GM20000 (cell line): ENCODE measurements around the gene TMEM219.

Experiments
- DNase-seq: peaks from one replicate; pipeline ENCODE4 v3.0.0; 2012; ENCODE audit warnings: low spot score
- TF ChIP-seq, protein P1 (sequence below): IDR thresholded peaks from 2 replicates; pipeline ENCODE4 v1.5.1; 2012; ENCODE audit warnings: mild to moderate bottlenecking, control low read depth; ENCODE audit errors: extremely low read depth, missing control alignments

The TMEM219 gene

DNA sequence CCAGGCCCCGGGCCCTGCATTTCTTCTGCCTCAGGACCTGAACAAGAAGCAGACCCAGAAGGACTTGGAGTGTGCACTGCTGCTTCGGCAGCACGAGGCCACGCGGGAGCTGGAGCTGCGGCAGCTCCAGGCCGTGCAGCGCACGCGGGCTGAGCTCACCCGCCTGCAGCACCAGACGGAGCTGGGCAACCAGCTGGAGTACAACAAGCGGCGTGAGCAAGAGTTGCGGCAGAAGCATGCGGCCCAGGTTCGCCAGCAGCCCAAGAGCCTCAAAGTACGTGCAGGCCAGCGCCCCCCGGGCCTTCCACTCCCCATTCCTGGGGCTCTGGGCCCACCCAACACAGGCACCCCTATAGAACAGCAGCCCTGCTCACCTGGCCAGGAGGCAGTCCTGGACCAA is 24.4 kb downstream of the TMEM219 start:
- no peak for DNase-seq
- TF ChIP-seq, protein P1, sequence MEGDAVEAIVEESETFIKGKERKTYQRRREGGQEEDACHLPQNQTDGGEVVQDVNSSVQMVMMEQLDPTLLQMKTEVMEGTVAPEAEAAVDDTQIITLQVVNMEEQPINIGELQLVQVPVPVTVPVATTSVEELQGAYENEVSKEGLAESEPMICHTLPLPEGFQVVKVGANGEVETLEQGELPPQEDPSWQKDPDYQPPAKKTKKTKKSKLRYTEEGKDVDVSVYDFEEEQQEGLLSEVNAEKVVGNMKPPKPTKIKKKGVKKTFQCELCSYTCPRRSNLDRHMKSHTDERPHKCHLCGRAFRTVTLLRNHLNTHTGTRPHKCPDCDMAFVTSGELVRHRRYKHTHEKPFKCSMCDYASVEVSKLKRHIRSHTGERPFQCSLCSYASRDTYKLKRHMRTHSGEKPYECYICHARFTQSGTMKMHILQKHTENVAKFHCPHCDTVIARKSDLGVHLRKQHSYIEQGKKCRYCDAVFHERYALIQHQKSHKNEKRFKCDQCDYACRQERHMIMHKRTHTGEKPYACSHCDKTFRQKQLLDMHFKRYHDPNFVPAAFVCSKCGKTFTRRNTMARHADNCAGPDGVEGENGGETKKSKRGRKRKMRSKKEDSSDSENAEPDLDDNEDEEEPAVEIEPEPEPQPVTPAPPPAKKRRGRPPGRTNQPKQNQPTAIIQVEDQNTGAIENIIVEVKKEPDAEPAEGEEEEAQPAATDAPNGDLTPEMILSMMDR: no peak

DNA sequence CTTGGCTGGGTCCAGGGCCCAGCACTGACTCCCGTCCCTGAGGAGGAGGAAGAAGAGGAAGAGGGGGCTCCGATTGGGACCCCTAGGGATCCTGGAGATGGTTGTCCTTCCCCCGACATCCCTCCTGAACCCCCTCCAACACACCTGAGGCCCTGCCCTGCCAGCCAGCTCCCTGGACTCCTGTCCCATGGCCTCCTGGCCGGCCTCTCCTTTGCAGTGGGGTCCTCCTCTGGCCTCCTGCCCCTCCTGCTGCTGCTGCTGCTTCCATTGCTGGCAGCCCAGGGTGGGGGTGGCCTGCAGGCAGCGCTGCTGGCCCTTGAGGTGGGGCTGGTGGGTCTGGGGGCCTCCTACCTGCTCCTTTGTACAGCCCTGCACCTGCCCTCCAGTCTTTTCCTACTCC is 25.1 kb downstream of the TMEM219 start:
- no peak for DNase-seq
- TF ChIP-seq, protein P1: no peak

DNA sequence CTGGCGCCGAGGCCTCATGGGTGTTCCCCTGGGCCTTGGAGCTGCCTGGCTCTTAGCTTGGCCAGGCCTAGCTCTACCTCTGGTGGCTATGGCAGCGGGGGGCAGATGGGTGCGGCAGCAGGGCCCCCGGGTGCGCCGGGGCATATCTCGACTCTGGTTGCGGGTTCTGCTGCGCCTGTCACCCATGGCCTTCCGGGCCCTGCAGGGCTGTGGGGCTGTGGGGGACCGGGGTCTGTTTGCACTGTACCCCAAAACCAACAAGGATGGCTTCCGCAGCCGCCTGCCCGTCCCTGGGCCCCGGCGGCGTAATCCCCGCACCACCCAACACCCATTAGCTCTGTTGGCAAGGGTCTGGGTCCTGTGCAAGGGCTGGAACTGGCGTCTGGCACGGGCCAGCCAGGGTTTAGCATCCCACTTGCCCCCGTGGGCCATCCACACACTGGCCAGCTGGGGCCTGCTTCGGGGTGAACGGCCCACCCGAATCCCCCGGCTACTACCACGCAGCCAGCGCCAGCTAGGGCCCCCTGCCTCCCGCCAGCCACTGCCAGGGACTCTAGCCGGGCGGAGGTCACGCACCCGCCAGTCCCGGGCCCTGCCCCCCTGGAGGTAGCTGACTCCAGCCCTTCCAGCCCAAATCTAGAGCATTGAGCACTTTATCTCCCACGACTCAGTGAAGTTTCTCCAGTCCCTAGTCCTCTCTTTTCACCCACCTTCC is 25.6 kb downstream of the TMEM219 start:
- DNase-seq: no peak
- TF ChIP-seq, protein P1: no peak

DNA sequence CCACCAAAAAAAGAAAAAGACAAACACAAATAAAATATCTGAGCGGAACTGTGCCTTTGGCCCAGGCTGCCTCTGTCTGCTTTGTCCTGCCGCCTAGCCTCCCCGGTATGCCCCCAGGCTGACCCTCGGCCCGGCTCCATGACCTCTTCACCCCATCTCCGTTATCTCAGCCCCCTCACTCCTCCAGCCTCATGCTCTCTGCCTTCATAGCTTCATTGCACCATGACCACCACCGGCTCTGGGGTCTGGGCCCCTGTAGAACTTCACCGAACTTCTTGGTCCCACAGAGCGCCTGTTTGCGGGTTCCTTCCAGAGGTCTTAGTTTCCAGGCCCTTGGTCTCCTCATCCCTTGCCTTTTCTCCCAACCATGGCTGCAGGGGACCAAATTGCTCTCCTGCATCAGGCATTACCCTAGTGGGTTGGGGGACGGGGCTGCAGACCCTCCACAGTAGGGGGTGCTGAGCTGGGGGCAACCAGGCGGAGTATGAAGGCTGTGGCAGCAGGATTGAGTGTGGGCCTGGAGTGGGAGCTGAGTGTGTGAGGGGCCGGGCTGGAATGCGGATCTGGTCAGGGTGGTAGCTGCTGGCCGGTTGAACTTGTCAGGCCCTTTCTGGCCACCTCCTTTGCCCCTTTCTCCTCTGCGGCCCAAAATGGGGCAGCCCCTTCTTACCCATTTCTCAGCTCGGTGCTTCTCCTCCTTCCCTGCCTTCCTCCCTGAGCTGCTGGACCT is 26.6 kb downstream of the TMEM219 start:
- TF ChIP-seq, protein P1: no peak
- DNase-seq: no peak

DNA sequence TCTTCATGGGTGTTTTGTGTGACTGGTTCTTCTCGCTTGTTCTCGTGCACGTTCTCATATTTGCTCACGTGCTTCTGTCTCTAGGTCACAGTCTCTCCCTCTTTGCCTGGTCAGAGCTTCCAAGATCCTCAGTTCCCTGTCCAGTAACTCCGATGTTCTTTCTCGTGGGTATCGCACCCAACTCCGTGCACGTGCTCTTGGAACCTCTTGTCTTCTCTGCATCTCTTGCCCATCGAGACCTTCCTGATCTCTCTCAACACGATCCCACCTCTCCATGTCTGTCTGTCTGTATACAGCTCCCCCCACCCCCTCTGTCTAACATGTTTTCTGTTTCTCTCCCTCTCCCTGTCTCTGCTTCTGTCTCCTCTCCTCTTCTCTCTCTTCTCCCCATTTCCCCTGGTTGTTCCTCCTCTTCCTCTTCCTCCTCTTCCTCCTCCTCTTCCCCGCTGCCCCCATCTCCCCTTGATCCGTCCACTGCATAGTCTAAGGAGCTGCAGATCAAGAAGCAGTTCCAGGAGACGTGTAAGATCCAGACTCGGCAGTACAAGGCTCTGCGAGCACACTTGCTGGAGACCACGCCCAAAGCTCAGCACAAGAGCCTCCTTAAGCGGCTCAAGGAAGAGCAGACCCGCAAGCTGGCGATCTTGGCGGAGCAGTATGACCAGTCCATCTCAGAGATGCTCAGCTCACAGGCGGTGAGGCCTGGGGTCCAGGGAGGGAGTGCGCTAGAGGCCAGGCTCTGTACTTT is 27.4 kb downstream of the TMEM219 start:
- TF ChIP-seq, protein P1: no peak
- DNase-seq: no peak

DNA sequence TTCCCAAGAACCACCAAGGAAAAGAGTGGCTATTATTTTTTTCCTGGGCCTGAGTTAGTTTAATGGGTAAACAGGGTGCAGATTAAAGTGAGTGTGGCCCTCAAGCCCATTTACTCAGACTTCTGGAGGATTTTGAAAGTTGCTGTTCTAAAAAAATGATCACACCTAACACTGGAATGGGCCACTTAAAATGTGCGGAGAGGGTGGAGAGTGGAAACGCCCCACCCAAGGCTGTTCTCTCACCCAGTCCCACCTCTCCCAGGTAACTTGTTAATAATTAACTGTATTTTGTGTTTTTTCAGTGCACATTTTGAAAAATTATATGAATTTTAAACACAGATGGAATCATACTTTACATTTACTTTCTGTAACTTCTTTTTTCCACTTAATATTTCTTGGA is 28.2 kb downstream of the TMEM219 start:
- TF ChIP-seq, protein P1: no peak
- DNase-seq: no peak
